GM19240 (cell line): ENCODE data around the gene MUC5AC.
"Not testable (repeated sequence)": the region's sequence is repeated elsewhere in the genome, so short reads cannot be mapped to it uniquely, and the experiment has no call there.

Source experiments
- DNase-seq: peaks from one replicate; pipeline ENCODE4 v3.0.0; 2011; ENCODE audit warnings: low spot score; ENCODE audit not compliant: insufficient read length

Gene MUC5AC

DNA sequence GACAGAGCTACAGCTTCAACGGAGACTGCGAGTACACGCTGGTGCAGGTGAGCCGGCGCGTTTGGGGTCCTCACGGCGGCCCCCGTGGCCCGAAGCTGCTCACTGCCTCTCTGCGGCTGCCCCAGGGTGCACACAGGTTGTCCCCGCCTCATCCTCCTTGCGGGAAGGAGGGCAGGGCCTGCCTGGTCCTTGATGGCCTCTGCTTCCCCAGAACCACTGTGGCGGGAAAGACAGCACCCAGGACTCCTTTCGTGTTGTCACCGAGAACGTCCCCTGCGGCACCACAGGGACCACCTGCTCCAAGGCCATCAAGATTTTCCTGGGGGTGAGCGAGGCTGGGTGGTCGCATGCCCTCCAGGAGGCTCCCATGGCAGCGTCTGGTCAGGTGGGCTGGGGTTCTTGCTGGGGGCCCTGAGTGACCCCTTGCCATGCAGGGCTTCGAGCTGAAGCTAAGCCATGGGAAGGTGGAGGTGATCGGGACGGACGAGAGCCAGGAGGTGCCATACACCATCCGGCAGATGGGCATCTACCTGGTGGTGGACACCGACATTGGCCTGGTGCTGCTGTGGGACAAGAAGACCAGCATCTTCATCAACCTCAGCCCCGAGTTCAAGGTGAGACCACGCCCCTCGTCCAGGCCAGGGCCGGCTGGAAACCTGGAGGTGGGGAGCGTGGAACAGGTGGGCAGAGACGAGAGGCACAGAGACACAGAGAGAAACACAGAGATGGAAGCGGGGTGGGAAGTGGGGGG lies 19.4 kb downstream of the MUC5AC start:
- no peak for DNase-seq

DNA sequence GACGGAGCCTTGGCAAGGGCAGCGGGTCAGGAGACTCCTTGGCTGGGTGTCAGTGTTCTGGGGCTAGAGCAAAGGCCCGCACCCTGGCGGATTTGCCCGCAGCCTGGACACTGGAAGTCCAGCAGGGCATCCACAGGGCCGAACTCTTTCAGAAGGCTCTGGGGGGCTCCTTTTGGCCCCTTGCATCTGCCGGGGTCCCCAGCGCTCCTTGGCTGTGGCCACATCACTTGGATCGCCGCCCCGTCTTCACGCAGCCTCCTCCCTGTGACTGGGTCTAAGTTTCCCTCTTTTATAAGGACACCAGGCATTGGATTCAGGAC lies 20.0 kb downstream of the MUC5AC start:
- DNase-seq: no peak

DNA sequence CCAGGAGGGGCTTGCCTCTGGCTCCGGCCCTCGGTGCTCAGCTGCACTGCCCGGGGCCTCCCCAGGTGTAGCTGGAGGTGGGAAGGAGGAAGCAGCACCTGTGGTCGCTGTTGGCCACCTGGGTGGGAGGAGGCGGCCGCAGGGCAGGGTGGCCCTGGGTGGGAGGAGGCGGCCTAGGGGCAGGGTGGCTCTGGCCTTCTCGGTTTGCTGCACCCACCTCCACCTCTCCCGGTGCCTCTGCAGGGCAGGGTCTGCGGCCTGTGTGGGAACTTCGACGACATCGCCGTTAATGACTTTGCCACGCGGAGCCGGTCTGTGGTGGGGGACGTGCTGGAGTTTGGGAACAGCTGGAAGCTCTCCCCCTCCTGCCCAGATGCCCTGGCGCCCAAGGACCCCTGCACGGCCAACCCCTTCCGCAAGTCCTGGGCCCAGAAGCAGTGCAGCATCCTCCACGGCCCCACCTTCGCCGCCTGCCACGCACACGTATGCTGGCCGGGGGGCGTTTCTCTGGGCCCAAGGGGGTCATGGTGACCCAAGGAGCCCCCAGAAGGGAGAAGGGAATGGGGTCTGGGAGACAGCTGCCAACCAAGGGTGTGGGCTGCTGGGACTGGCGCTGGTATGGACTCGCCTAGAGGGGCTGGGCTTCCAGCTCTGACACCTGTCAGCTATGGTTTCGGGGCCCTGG lies 20.6 kb downstream of the MUC5AC start:
- no peak for DNase-seq

DNA sequence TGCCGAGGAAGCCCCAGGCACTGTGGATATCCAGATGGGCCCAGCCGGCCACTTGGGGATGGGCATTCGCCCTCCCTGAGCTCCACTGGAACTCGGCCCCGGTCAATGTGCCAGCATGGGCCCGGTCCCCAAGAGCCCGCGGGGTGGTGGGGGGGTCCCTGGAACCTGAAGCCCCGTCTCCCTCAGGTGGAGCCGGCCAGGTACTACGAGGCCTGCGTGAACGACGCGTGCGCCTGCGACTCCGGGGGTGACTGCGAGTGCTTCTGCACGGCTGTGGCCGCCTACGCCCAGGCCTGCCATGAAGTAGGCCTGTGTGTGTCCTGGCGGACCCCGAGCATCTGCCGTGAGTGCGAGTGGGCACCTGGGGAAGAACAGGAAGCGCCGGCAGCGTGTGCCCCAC lies 21.2 kb downstream of the MUC5AC start:
- no peak for DNase-seq

DNA sequence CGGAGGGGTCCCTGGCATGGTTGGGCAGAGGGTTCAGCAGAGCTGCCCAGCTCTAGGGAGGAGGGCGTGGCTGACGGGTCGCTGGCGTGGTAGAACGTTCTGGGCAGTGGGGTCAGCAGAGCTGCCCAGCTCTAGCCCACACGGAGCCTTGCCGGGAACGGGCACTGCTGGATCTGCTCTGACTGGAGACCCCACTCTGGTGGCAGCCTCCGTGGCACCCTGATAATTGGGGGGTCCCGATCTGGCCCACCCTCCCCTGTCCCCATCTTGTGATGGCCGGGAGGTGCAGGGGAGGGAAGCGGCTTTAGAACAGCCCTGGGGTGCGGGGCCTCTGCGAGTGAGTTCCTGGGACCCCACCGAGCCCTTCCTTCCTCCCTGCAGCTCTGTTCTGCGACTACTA lies 21.9 kb downstream of the MUC5AC start:
- no peak for DNase-seq

DNA sequence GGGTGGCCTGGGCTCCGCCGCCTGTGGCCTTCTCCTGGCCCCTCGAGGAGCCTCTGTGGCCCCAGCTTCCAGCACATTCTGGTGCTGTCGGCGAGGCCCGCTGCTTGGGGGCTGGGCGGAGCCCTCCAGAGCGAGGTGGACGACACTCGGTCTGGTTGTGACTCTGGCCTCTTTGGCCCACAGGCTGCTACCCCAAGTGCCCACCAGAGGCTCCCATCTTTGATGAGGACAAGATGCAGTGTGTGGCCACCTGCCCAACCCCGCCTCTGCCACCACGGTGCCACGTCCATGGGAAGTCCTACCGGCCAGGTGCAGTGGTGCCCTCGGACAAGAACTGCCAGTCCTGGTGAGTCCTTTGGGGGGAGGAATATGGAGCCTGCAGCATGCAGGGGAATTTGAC lies 22.4 kb downstream of the MUC5AC start:
- no peak for DNase-seq

DNA sequence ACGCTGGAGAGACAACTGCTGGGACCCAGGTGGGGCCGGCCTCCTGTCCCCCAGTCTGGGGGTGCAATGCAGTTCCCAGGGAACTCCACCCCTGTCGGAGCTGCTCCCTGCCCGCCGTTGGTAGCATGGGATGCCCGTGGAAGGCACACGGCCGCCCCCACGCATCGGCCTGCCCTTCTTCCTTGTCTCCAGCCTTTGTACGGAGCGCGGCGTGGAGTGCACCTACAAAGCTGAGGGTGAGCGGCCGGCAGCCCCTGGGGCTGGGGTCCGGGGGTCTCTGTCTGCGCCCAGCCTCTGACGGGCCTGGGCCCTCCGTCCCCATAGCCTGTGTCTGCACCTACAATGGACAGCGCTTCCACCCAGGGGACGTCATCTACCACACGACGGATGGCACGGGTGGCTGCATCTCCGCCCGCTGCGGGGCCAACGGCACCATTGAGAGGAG lies 23.2 kb downstream of the MUC5AC start:
- DNase-seq: no peak

DNA sequence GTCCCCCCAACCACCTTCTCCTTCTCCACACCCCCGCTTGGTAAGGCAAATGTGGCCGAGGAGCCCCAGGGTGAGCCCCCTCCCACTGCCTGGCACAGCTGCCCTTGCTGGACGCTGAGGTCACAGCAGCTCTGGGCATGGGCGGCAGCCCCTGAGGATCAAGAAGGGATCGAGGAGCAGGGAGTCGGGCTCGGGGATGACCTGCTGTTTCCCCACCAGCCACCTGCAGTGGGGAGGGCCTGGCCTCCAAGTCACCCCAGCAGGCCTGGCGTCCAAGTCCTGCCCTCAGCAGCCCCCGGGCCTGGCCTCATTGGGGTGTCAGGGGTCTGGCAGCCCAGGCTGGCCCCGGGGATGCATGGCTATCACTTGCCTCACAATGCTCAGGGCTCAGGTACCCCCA lies 23.7 kb downstream of the MUC5AC start:
- DNase-seq: no peak

DNA sequence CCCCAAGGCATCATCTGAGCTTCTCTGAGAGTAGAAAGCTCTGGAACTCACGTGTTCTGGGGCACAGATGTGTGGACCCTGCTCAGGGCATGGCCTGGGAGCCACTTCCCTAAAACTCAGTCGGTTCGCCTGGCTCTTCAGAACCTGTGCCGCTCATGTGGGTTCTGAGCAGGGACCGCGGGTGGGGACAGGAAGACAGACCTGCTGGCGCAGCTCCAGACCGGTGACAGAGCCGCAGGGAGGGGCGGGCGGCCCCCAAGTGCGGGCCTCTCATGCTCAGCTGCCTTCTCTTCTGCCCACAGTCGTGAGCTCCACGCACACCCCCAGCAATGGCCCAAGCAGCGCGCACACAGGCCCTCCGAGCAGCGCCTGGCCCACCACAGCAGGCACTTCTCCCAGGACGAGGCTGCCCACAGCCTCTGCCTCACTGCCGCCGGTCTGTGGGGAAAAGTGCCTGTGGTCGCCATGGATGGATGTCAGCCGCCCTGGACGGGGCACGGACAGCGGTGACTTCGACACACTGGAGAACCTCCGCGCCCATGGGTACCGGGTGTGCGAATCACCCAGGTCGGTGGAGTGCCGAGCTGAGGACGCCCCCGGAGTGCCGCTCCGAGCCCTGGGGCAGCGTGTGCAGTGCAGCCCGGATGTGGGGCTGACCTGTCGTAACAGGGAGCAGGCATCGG lies 24.2 kb downstream of the MUC5AC start:
- no peak for DNase-seq

DNA sequence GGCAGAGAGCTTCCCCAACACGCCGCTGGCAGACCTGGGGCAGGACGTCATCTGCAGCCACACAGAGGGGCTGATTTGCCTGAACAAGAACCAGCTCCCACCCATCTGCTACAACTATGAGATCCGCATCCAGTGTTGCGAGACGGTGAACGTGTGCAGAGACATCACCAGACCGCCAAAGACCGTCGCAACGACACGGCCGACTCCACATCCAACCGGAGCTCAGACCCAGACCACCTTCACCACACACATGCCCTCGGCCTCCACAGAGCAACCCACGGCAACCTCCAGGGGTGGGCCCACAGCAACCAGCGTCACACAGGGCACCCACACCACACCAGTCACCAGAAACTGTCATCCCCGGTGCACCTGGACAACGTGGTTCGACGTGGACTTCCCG lies 26.4 kb downstream of the MUC5AC start:
- not testable (repeated sequence) for DNase-seq

DNA sequence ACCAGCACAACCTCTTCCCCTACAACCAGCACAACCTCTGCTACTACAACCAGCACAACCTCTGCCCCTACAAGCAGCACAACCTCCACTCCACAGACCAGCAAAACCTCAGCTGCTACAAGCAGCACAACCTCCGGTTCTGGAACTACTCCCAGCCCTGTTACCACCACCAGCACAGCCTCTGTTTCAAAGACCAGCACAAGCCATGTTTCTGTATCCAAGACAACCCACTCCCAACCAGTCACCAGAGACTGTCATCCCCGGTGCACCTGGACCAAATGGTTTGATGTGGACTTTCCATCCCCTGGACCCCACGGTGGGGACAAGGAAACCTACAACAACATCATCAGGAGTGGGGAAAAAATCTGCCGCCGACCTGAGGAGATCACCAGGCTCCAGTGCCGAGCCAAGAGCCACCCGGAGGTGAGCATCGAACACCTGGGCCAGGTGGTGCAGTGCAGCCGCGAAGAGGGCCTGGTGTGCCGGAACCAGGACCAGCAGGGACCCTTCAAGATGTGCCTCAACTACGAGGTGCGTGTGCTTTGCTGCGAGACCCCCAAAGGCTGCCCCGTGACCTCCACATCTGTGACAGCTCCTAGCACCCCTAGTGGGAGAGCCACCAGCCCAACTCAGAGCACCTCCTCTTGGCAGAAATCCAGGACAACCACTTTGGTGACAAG lies 30.8 kb downstream of the MUC5AC start:
- not testable (repeated sequence) for DNase-seq

DNA sequence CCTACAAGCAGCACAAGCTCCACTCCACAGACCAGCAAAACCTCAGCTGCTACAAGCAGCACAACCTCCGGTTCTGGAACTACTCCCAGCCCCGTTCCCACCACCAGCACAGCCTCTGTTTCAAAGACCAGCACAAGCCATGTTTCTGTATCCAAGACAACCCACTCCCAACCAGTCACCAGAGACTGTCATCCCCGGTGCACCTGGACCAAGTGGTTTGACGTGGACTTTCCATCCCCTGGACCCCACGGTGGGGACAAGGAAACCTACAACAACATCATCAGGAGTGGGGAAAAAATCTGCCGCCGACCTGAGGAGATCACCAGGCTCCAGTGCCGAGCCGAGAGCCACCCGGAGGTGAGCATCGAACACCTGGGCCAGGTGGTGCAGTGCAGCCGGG lies 32.1 kb downstream of the MUC5AC start:
- DNase-seq: not testable (repeated sequence)

DNA sequence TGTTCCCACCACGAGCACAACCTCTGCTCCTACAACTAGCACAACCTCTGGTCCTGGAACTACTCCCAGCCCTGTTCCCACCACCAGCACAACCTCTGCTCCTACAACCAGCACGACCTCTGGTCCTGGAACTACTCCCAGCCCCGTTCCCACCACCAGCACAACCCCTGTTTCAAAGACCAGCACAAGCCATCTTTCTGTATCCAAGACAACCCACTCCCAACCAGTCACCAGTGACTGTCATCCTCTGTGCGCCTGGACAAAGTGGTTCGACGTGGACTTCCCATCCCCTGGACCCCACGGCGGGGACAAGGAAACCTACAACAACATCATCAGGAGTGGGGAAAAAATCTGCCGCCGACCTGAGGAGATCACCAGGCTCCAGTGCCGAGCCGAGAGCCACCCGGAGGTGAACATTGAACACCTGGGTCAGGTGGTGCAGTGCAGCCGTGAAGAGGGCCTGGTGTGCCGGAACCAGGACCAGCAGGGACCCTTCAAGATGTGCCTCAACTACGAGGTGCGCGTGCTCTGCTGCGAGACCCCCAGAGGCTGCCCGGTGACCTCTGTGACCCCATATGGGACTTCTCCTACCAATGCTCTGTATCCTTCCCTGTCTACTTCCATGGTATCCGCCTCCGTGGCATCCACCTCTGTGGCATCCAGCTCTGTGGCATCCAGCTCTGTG lies 34.2 kb downstream of the MUC5AC start:
- DNase-seq: not testable (repeated sequence)

DNA sequence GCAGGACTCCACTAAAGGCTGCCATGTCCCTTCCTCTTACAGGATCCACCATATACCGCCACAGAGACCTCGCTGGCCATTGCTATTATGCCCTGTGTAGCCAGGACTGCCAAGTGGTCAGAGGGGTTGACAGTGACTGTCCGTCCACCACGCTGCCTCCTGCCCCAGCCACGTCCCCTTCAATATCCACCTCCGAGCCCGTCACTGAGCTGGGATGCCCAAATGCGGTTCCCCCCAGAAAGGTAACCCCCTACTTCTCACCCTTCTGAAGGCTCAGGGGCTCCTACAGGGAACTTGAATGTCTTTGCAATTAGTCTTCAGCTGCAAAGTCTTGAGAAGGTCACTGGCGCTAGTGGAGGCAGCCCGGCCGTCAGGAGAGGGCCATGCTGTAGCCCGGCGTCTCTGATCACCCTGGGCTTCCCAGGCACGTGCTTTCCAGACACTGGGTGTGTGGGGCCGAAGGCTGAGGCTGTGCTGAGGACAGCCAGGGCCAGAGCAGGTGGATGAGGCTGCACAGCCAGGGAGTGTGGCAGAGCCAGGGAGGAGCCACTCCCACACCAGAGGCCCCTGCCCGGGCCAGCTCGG lies 35.1 kb downstream of the MUC5AC start:
- DNase-seq: no peak

DNA sequence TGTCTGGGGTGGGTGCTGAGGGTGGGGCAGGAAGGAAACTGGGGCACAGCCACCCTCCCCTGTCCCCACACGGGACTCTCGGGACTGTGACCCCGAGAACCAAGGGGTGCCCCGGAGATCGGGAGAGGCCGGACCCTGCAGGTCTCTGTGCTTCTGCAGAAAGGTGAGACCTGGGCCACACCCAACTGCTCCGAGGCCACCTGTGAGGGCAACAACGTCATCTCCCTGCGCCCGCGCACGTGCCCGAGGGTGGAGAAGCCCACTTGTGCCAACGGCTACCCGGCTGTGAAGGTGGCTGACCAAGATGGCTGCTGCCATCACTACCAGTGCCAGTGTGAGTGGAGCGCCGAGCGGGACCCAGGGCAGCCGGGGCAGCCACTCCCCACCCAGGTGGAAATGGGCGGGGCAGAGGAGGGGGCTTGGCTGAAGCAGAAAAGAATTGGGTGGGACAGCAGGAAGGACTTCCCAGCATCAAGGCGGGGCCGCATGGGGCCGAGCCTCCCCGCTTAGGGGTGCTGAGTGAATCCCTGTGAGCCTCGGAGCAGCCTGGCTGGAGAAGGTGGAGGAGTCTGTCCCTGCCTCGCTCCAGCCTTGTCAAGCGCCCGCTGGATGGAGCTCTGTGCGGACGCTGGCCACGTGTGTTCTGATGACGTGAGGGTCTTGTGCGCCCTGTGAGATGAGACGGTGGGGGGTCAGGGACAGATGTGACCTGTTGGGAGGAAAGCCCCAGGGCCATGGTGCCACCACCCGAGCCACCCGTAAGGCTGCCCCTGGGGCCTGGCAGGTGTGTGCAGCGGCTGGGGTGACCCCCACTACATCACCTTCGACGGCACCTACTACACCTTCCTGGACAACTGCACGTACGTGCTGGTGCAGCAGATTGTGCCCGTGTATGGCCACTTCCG lies 35.8 kb downstream of the MUC5AC start:
- no peak for DNase-seq

DNA sequence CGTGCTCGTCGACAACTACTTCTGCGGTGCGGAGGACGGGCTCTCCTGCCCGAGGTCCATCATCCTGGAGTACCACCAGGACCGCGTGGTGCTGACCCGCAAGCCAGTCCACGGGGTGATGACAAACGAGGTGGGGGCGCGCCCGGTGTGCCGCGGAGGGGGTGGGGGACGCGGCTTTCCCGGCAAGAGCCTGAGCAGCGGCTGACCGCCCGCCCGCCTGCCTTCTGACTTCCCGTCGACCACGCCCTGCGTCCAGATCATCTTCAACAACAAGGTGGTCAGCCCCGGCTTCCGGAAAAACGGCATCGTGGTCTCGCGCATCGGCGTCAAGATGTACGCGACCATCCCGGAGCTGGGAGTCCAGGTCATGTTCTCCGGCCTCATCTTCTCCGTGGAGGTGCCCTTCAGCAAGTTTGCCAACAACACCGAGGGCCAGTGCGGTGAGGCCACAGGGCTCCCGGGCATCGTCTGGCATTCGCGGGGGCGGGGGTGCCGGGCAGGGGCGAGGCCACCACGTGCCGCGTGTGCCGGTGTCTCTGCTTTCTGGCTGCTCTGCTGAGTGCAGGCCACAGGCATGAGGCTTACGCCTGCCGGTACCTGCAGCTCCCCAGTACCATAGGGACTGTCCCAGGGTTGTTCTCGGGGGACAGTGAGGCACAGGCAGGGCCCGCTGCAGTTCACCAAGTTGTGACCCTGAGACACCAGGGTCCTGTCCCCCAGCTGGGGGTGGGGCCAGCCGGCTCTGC lies 36.7 kb downstream of the MUC5AC start:
- no peak for DNase-seq

DNA sequence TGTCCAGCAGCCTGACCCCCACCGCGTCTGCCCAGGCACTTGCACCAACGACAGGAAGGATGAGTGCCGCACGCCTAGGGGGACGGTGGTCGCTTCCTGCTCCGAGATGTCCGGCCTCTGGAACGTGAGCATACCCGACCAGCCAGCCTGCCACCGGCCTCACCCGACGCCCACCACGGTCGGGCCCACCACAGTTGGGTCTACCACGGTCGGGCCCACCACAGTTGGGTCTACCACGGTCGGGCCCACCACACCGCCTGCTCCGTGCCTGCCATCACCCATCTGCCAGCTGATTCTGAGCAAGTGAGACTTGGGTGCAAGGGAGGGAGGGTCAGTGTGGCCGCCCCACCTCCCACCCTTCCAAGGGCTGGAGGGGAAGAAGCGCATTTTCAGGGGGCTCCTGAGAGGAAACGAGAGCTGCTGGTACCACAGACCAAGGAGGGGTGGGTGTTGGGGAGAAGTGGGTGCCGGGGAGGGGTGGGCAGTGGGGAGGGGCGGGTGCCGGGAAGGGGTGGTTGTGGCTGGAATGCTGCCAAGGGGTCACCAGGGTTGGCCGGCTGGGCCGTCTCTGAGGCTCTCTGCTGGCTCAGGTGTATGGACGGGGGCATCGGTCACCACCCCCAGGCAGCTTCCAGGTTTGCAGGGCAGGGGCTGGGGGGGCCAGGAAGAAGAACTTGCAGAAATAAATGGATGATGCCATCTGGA lies 37.4 kb downstream of the MUC5AC start:
- DNase-seq: no peak

DNA sequence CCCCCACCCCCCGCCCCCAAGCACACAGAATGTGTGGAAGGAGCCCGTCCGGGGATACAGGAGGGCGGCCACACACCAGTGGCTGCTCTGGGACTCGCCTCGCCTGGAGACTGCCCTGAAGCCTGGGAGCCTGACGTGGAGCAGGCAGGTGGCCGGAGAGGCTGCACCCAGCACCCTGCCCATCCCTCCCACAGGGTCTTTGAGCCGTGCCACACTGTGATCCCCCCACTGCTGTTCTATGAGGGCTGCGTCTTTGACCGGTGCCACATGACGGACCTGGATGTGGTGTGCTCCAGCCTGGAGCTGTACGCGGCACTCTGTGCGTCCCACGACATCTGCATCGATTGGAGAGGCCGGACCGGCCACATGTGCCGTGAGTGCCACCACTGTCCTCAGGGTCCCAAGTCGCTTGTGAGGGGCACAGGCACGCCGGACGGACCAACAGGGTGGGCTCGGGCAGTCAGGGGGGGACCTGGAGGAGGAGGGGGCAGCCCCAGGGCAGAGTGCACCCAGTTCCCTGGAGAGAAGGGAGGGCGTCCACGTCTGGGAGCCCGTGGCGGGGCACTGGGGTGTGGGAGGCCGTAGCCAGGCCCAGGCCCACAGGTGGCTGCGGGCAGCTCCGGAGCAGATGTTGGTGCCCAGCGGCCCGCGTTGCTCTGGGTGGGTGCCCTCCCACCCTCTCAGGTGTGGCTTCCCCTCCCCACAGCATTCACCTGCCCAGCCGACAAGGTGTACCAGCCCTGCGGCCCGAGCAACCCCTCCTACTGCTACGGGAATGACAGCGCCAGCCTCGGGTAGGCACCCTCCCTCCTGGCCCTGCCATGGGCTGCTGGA lies 38.1 kb downstream of the MUC5AC start:
- no peak for DNase-seq
